Fibroblast of skin of back (primary cell): ENCODE measurements around the gene RNF181. TPM values are rescaled to one million over a fixed set of nuclear protein-coding genes. Genes with fewer than 3 reads are reported as not detected.
"Not testable (repeated sequence)": the region's sequence is repeated elsewhere in the genome, so short reads cannot be mapped to it uniquely, and the experiment has no call there.

Experiments
- DNase-seq: peaks from one replicate; pipeline ENCODE4 v3.0.0-alpha.2; 2013
- polyA plus RNA-seq, 2 experiments: library from polyadenylated mRNA; unstranded; fragments of 120-200 nt; gene quantifications; one replicate each; pipeline ENCODE4 v1.2.1, GENCODE V29; 2013; ENCODE audit not compliant: insufficient read length in 2 of 2

RNF181 gene, protein sequence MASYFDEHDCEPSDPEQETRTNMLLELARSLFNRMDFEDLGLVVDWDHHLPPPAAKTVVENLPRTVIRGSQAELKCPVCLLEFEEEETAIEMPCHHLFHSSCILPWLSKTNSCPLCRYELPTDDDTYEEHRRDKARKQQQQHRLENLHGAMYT
- polyA plus RNA-seq (2013, experiment 1 of 2; ENCODE audit: insufficient read length): 145 TPM
- 105 TPM for polyA plus RNA-seq (2013, experiment 2 of 2; ENCODE audit: insufficient read length)

DNA sequence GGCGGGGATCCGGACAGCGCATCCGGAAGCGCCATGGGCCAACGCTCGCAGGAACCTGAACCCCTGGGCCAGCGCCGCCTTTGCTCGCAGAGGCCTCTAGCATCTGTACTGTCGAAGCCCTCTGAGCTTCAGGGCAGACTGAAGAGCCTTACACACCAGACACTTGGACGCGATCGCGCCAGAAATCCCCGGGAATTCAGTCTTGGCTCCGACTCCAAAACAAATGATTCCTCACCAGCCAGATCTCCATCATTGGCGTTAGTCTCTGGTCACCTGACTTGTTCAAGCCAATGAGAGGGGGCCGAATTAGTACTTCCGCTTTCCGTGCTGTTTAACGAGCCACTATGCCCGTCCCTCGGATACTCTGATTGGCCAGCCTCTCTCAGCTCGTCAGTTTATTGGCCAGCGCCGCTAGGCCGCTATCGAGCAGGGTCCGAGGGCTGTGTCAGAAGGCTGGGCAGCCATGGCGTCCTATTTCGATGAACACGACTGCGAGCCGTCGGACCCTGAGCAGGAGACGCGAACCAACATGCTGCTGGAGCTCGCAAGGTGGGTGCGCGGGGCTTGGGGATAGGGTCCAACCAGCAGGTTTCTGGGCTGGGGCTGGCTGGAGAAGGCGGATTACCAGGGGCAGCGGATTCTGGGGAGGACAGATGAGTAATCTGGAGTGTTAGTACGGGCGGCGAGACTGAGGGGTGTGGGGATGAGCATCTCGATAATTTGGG, at the start of gene RNF181:
RNF181 (plus strand) TSS at position 445 of the 725 bp plus-strand sequence; CDS start at position 464, 19 bp downstream.
- peak; percentile 99 for DNase-seq

DNA sequence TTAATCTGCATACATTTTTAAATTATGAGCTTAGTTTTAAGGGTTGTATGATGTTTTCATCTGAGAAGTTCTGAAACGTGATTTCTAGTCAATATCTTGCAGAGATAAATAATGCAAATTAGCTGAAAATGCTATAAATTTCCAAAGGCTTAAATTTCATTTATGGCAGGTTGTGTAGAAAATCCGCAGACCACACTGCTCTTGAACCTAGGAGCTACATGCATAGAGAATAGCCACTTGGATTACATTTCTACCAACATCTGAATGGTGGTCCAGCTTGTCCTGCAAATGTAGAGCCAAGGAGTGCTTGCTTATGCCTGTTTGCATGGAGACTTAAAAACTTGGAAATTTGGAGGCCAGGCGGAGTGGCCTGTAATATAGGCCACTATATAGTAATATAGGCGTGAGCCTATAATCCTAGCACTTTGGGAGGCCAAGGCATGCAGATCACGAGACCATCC, 49.7 kb upstream of the RNF181 start:
- DNase-seq: no peak

DNA sequence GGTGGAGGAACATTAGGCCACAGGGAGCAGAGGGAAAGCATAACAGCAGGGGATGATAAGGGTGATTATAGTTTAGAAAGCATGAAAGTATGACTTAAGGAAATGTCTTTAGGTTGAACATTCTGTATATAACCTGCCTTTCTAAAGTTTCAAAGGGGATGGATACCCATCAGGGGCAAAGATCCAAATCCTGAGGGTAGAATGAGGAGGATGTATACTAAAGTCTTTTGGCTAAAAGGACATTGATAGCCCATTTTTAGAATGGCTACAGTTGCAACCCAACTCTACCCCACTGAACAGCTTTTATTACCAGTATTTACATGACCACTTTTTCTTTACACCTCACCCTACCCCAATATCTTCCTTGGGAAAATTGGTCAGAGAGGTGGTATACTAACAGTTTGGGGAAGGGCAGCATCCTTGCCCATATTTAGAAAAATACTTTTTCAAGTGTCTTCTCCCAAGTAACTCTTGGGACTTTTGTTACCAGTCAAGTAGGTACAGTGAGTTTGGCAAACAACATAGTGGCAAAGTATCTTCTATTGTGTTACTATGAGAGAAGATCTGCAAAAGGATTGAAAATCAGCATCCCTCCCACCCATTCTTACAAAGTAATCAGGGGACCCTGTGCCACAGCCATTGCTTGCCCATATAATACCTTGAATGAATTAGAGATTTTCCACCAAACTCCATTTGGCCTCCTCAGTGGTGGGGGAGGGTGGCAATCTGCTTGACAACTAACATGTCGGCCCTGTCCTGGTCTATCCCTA, 48.3 kb upstream of the RNF181 start:
- no peak for DNase-seq

DNA sequence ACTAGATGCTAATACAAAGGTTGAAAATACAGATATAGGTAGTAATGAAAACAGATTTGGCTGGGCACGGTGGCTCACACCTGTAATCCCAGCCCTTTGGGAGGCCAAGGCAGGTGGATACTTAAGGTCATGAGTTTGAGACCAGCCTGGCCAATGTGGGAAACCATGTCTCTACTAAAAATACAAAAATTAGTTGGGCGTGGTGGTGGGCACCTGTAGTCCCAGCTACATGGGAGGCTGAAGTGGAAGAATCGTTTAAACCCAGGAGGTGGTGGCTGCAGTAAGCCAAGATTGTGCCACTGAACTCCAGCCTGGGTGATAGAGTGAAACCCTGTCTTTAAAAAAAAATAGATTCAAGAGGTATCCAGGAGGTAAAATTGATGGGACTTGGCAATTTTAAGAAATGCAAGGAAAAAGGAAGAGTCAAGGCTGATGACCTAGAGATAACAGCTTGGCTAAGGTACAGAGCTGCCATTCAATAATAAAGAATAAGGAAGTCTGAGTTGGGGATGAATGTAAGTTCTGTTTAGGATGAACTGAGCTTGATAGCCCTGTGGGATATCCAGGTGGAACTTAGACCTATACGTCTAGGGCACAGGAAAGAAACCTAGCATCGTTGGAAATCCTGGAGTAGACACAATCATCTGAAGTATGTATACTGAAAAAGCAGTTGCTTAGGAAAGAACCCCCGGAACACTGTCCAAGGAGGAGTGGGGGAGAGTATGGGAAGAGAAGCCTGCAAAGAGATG, 47.5 kb upstream of the RNF181 start:
- DNase-seq: no peak

DNA sequence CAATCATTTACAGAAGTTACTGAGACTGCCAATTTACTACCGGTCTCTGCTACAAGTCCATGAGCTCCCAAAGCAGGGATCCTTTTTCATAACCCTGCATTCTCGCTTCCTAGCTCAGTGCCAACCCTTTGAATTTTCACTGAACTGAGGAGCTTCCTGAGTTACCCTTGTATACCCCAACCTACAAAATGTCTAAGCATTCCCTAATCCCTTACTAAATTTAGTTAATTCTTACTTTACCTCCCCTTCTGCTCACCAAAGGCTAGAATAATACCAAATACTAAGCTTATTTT, 47.0 kb upstream of the RNF181 start:
- DNase-seq: no peak

DNA sequence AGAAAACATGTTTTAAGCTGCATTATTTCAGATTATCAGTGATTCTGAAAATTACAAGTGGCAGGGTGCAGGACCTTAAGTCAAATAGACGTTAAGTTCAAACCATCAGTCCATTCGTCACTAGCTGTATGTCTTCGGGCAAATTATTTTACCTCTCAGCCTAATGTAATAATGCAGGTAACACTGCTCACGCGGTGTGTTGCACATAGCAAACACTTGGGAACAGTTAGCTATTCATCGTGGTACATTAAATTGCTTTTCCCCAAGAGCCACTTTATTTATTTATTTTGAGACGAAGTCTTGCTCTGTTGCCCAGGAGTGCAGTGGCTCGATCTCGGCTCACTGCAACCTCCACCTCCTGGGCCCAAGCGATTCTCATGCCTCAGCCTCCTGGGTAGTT, 46.5 kb upstream of the RNF181 start:
- no peak for DNase-seq

DNA sequence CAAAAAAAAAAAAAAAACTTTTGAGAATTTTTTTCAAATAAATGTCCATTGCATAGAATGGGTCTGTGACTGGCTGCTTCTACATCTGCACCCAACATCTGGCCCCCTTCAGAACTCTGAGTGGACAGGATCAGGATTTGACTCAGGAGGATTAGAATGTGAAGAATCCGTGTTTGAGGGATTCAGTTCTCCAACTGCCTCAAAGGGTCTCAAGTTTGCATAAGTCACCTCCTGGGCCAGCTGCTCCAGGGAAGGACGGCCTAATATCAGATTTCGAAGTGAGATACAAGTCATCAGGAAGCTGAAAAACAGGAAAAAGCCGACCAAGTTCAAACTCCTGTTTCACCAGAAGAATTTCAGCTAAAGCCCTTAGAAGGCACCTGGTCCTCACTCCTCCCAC, 45.7 kb upstream of the RNF181 start:
- peak; percentile 89 for DNase-seq

DNA sequence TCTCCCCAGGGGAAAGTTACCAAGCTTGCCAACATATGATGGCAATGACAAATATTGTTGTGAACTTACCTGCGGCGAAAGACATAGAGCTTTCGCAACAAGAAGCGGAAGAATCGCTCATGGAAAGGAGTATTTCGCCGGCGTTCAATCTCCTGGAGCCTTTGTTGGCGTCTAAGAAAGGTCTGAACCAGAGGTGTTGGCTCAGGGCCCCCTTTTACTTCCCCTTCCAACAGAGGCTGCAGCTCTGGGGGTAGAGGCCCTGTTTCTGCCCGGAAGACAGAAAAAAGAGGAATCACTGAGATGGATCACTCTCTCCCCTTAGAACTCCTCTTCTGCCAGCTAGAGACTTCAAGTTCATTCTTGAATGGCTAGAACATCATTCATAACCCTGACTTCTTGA, 45.1 kb upstream of the RNF181 start:
- no peak for DNase-seq

DNA sequence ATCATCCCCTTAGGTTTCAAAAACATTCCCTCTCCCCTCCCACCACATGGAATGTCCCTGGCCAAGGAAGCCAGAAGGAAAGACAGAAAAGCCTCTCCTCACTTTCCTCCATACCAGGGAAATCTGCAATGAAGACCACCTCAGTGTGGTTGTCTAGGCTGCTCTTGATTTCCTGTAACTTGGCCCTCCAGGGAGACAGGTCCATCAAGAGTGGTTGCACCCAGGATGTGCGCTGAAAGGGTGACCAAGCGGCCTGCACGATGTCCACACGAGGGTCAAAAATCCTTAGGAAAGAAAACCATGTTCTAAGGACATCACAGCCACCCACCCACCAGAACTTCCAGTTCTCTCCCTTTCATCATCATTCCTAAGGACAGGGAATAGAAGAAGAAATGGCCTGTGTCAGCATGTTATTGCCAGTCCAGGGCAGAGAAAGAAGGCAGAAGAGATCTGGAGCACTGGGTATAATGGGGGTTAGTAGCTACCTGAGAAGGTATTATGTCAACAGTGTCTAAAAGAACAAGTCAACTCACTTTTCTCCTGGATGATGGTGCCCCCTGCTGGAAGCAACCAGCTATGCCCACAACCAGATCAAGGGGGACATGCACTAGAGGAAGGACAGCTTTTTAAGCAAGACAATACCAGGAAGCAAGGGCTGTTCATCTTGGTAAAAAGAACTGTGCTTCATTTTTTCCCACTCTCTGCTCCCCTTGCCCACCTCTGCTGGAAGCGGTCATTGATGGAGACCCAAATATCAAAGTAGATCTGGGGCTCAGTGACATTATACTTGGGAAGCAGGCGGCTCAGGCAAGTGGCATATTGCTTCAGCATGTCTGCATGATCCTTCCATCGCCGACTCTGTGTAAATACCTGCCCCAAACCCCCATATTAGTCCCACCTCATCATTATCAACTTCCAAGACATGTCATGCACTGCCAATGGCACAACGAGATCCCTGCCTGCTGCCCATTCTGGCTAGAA, 43.6 kb upstream of the RNF181 start:
- peak; percentile 60 for DNase-seq

DNA sequence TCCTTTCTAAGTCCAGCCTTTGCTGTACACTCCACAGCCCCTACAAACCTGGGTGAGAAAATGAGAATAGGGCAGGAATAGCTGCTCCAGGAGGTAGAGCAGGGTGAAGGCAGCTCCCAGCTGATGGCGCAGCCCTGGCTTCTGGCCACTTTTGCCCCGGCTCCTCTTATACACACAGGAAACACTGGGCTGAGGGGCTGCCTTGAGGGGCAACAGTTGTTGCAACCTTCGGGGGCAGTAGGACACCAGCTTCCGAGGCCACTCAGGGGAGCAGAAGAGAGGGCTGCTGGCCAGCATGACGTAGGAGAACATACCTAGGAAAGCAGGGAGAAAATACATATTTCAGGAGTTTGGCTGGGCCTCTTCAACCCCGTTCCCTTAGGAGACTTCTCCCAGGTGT, 42.4 kb upstream of the RNF181 start:
- DNase-seq: no peak

DNA sequence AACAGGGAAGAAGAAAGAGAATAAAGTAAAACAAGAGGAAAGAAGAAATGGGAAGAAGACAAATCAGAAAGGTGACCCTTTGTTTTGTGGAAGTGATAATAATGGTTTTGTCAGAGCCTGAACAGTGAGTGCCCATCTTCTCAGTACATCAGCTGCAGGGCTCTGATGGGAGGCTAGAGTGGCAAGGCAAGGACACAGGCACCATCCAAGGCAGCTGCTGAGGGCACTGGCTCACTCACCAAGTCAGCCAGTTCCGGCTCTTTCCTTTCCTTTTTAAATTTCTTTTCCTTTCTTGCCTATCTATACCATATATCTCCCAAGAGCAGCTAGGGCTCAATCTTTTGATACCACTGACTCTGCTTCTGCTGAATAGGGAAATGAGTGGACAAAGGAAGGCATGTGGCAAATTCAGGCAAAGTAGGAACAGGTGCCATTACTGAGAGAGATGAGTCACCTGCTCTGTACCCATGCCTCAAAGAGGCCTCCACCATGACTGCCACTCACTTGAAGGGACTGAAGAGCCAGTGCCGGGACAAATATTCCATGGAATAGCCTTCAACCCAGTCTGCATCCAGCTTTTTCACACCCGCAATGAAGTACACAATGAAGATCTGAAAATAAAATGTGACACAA, 40.4 kb upstream of the RNF181 start:
- DNase-seq: no peak

DNA sequence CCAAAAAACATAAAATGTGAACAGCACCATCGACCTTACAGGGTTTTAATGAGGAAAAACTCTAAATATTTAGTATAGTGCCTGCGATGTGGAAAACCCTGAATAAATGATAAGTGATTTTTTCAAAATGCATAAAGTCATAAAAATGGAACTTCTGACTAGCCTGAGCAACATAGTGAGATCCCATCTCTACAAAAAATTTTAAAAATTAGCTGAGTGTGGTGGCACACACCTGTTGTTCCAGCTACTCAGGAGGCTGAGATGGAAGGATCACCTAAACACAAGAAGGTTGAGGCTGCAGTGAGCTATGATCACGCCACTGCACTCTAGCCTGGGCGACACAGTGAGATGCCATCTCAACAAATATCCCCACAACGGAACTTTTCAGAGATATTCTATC, 38.4 kb upstream of the RNF181 start:
- no peak for DNase-seq

DNA sequence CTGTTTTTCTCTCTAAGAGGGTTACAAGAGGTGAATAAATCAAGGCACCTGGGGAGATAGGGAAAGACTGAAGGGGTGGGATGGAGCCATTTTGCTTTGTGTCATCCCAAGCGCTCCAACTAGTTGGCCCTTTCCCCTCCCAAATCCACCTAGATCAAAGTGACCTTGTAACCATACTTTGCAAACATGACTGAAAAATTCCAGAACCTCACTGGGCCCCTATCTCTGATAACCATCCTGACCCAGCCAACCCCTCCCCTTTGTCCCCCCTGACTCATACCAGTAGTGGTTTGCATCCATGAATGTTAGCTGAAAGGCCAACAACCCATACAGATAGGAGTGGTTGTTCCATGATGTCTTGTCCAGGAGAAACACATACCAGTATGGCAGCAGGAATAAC, 37.4 kb upstream of the RNF181 start:
- no peak for DNase-seq

DNA sequence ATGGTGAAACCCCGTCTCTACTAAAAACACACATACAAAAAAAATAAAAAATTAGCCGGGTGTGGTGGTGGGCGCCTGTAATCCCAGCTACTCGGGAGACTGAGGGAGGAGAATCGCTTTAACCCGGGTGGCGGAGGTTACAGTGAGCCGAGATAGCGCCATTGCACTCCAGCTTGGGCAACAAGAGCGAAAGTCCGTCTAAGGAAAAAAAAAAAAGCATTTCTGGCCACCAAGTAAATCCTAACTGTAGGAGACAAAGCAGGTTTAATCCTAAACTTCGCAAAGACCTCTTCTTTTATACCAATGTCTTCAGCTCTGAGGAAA, 35.2 kb upstream of the RNF181 start:
- not testable (repeated sequence) for DNase-seq

DNA sequence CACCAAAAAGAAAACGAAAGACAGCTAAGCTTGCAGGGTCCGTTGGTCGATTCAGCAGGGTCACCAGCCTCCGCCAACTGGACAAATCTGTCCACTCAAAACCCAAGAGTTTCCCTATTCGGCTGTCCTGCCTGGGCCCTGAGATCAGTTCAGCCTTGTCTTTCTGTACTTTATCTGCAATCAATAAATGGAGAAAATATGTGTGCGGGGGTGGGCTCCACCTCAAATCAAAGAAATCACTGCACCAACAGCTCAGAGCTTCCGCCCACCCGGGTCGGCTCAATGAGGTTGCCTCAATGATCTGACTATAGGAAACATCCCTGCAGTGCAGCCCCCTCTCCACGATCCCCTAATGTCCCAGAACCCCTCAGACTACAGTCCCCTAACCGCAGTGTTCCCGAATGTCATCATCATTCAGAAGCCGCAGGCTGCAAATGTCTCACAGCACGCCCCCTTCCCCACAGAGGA, 34.7 kb upstream of the RNF181 start:
- no peak for DNase-seq

DNA sequence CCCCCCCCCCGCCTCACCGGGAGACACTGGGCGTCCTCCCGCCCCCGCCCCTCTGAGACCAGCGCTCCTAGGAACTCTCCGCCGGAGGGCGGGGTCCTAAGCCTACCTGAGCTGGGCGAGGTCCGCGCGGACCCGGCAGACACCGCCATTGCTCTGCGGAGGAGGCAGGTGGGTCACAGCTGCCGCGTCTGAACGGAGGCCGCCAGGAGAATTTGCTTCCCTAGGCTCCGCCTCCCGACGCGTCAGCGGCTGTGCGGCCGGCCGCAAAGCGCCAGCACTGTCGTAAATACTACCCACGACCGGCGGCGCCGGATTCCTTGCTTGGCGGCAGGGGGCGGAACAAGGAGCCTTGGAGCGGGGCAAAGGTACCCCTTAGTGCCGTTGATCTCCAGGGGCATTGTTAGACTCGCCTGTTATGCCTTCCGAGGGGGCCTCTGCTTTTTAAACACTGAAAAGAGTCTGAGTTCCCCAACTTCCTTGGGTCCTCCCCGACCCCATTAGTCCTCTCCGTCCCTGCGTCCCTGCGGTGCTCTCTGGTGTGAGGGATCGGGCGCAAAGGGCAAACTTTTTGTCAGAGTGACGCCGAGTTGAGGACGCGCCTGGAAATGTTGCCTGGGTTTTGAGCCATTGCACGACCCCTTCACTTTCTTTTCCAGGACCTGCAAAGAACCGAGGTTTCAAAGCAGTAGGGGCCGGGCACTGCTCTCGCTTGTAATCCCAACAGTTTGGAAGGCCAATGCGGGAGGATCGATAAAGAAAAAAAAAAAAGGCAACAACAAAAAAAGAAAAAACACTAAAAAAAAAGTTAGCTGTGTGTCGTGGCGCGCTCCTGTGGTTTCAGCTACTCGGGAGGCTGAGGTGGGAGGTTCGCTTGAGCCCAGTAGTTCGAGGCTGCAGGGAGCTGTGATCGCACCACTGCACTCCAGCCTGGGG, 34.0 kb upstream of the RNF181 start, which contains the start of gene GGCX:
GGCX (minus strand) TSS at position 214 of the 933 bp plus-strand sequence; CDS start at position 149, 65 bp downstream.
- DNase-seq: peak; percentile 93

DNA sequence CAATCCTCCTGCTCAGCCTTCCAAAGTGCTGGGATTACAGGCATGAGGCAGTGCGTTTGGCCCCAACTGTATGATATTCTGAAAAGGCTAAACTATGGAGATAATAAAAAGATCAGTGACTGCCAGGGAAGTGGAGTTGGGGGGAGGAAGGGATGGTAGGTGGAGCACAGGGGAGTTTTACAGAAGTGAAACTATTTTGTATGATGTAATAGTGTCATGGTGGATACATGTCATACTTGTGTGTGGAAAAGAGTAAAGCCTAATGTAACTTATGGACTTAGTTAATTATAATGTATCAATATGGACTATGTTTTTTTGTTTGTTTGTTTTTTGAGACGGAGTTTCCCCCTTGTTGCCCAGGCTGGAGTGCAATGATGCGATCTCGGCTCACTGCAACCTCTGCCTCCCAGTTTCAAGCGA, 31.4 kb upstream of the RNF181 start:
- no peak for DNase-seq

DNA sequence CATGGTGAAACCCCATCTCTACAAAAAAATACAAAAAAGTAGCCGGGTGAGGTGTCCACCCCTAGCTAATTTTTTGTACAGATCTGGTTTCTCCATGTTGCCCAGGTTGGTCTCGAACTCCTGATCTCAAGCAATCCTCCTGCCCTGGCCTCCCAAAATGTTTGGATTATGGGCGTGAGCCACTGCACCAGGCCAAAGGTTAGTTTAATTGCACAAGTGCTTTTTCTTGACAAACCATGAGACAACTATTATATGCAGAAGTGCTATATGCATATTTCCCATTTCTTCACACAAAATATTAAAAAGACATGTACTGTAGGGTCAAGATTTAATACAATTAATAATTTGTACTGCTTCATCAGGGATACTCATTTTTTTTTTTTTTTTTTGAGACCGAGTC, 29.3 kb upstream of the RNF181 start:
- DNase-seq: no peak

DNA sequence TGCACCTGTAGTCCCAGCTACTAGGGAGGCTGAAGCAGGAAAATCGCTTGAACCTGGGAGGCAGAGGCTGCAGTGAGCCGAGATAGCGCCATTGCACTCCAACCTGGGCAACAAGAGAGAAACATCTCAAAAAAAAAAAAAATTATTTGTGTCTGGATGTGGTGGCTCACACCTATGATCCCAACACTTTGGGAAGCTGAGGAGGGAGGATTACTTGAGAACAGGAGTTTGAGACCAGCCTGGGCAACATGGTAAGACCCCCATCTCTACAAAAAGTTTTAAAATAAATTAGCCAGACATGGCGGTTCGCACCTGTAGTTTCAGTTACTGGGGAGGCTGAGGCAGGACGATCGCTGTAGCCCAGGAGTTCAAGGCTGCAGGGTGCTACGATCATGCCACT, 19.8 kb upstream of the RNF181 start:
- no peak for DNase-seq

DNA sequence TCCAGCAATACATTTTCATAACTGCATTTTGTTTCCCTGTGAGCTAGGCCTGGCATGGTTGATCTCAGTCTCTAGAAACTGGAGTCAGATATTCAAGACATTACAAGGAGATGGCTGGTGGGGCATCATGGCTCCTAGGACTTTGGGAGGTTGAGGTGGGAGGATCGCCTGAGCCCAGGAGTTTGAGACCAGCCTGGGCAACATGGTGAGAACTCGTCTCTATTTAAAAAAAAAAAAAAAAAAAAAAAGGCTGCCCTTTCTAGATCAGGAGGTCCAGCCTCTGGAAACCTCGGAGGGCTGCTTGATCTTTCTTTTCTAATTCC, 18.5 kb upstream of the RNF181 start:
- DNase-seq: no peak
